Mesothelial cell of epicardium (in vitro differentiated cells): ENCODE data around the gene KLHDC8A. TPM values are rescaled to one million over a fixed set of nuclear protein-coding genes. Genes with fewer than 3 reads are reported as not detected.

Experiments used
- DNase-seq, 2 experiments: peaks; one replicate each; pipeline ENCODE4 v3.0.0; 2021; ENCODE audit warnings: low spot score in 2 of 2; ENCODE audit not compliant: unreplicated experiment in 2 of 2
- H3K27ac Mint-ChIP-seq: 2 replicates; pipeline ENCODE4 v1.8.0; 2021; ENCODE audit warnings: mixed read lengths
- H3K27me3 Mint-ChIP-seq: 2 replicates; pipeline ENCODE4 v1.8.0; 2021; ENCODE audit warnings: low read depth, mixed read lengths
- H3K36me3 Mint-ChIP-seq: 2 replicates; pipeline ENCODE4 v1.8.0; 2021; ENCODE audit warnings: mixed read lengths
- H3K4me1 Mint-ChIP-seq: 2 replicates; pipeline ENCODE4 v1.8.0; 2021; ENCODE audit warnings: mixed read lengths
- H3K4me3 Mint-ChIP-seq: 2 replicates; pipeline ENCODE4 v1.8.0; 2021; ENCODE audit warnings: mild to moderate bottlenecking, moderate library complexity, mixed read lengths
- H3K9me3 Mint-ChIP-seq: 2 replicates; pipeline ENCODE4 v1.8.0; 2021; ENCODE audit warnings: mixed read lengths
- total RNA-seq: library from RNA; stranded (reverse); gene quantifications from 3 replicates; pipeline ENCODE4 v1.2.1, GENCODE V29; 2021
- TF ChIP-seq, protein P1 (sequence below): fragments of 200-600 bp; sonication (generic); IDR thresholded peaks from one replicate; pipeline ENCODE4 v1.5.0; 2021; ENCODE audit warnings: antibody characterized with exemption; ENCODE audit not compliant: unreplicated experiment

The KLHDC8A gene
- total RNA-seq, 1 donor from 2014 or later = 0.51 TPM

GRCh38 chr1:205340676-205341075 is 16.0 kb downstream of the KLHDC8A start:
- Mint-ChIP-seq H3K36me3 (no peaks in the 10 kb centered on the region), H3K4me1 (peaks cover 9% of the 10 kb centered on the region), H3K27me3 (peaks cover 49% of the 10 kb centered on the region), H3K9me3 (no peaks in the 10 kb centered on the region), H3K27ac (no peak overlapping the region), H3K4me3 (no peak overlapping the region)
- TF ChIP-seq, protein P1, sequence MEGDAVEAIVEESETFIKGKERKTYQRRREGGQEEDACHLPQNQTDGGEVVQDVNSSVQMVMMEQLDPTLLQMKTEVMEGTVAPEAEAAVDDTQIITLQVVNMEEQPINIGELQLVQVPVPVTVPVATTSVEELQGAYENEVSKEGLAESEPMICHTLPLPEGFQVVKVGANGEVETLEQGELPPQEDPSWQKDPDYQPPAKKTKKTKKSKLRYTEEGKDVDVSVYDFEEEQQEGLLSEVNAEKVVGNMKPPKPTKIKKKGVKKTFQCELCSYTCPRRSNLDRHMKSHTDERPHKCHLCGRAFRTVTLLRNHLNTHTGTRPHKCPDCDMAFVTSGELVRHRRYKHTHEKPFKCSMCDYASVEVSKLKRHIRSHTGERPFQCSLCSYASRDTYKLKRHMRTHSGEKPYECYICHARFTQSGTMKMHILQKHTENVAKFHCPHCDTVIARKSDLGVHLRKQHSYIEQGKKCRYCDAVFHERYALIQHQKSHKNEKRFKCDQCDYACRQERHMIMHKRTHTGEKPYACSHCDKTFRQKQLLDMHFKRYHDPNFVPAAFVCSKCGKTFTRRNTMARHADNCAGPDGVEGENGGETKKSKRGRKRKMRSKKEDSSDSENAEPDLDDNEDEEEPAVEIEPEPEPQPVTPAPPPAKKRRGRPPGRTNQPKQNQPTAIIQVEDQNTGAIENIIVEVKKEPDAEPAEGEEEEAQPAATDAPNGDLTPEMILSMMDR = no peak
- no peak for DNase-seq

- no peak overlapping the region for H3K27ac Mint-ChIP-seq
- H3K4me3 Mint-ChIP-seq = no peak overlapping the region
- H3K27me3 Mint-ChIP-seq = peaks cover 39% of the 10 kb centered on the region
- TF ChIP-seq, protein P1 = no peak
- H3K4me1 Mint-ChIP-seq = peaks cover 9% of the 10 kb centered on the region
- no peaks in the 10 kb centered on the region for H3K36me3 Mint-ChIP-seq
- H3K9me3 Mint-ChIP-seq = no peaks in the 10 kb centered on the region
- no peak for DNase-seq
These were observed 17.0 kb downstream of the KLHDC8A start for GRCh38 chr1:205339717-205340116.

DNA sequence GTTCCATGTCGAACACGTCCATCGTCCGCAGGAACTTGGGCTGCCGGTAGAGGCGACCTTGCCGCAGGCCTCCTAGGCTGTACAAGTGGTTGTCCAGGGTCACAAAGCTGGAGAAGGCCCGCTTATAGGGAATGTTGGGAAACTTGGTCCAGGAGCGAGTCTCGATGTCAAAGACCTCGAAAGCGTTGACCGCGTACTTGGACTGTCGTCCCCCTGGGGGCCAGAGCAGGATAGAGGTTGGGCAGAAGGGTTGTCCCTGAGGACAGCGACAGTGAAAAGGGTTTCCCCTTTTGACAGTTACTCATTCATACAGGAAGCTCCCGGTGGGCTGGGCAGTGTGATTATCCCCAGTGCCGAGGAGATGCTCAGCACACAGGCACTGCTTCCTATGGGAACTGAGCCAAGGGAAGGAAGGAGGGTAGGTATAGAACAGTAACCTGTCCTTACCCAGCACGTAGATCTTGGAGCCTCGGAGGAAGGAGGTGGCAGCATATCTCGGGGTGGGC is 17.5 kb downstream of the KLHDC8A start:
- Mint-ChIP-seq H3K4me3 (no peak overlapping the region), H3K4me1 (peaks cover 5% of the 10 kb centered on the region), H3K27ac (no peak overlapping the region), H3K9me3 (no peaks in the 10 kb centered on the region), H3K36me3 (no peaks in the 10 kb centered on the region), H3K27me3 (peaks cover 35% of the 10 kb centered on the region)
- TF ChIP-seq, protein P1 = no peak
- no peak for DNase-seq

GRCh38 chr1:205338011-205338410 is 18.7 kb downstream of the KLHDC8A start:
- H3K9me3 Mint-ChIP-seq = no peaks in the 10 kb centered on the region
- no peak overlapping the region for H3K27ac Mint-ChIP-seq
- peaks cover 3% of the 10 kb centered on the region for H3K4me1 Mint-ChIP-seq
- H3K4me3 Mint-ChIP-seq = no peak overlapping the region
- TF ChIP-seq, protein P1 = no peak
- no peak for DNase-seq
- no peaks in the 10 kb centered on the region for H3K36me3 Mint-ChIP-seq
- H3K27me3 Mint-ChIP-seq = peaks cover 25% of the 10 kb centered on the region

- DNase-seq = no peak
These were observed 19.2 kb downstream of the KLHDC8A start for GRCh38 chr1:205337481-205337880.

More at GRCh38 chr1:205337481-205337880, 19.2 kb downstream of the KLHDC8A start:
- H3K4me1 Mint-ChIP-seq = peaks cover 3% of the 10 kb centered on the region
- H3K27ac Mint-ChIP-seq = no peak overlapping the region
- TF ChIP-seq, protein P1 = no peak
- H3K36me3 Mint-ChIP-seq = no peaks in the 10 kb centered on the region
- no peak overlapping the region for H3K4me3 Mint-ChIP-seq
- H3K9me3 Mint-ChIP-seq = no peaks in the 10 kb centered on the region
- peaks cover 20% of the 10 kb centered on the region for H3K27me3 Mint-ChIP-seq
